Measurements from ENCODE around the gene ARHGAP26.

The ARHGAP26 gene

GRCh38 chr5:143013176-143013891, 243.2 kb downstream of the ARHGAP26 start:
- DNase-seq (no peak), ATAC-seq (no peak)

GRCh38 chr5:143014017-143014651, 244.0 kb downstream of the ARHGAP26 start:
- ATAC-seq = no peak
- peak; percentile 67 for DNase-seq

GRCh38 chr5:143016777-143017516, 246.8 kb downstream of the ARHGAP26 start:
- ATAC-seq (no peak), DNase-seq (peak; percentile 68)

GRCh38 chr5:143017541-143017940, 247.4 kb downstream of the ARHGAP26 start:
- no peak for DNase-seq
- ATAC-seq = no peak

- no peak for ATAC-seq
- DNase-seq = no peak
Measured at GRCh38 chr5:143017992-143018391, 247.8 kb downstream of the ARHGAP26 start.

GRCh38 chr5:143019157-143019556, 249.0 kb downstream of the ARHGAP26 start:
- no peak for ATAC-seq
- no peak for DNase-seq

GRCh38 chr5:143019614-143020515, 249.7 kb downstream of the ARHGAP26 start:
- no peak for DNase-seq

GRCh38 chr5:143021595-143021994, 251.4 kb downstream of the ARHGAP26 start:
- ATAC-seq (no peak), DNase-seq (no peak)

More at GRCh38 chr5:143019614-143020515, 249.7 kb downstream of the ARHGAP26 start:
- peak; percentile 59 for ATAC-seq

- DNase-seq (peak; percentile 52), ATAC-seq (peak; percentile 82)
Measured at GRCh38 chr5:143023411-143024096, 253.4 kb downstream of the ARHGAP26 start.

GRCh38 chr5:143024228-143024920, 254.2 kb downstream of the ARHGAP26 start:
- no peak for DNase-seq
- ATAC-seq = no peak

- DNase-seq = no peak
- no peak for ATAC-seq
Measured at GRCh38 chr5:143025376-143025775, 255.2 kb downstream of the ARHGAP26 start.

GRCh38 chr5:143025971-143026370, 255.8 kb downstream of the ARHGAP26 start:
- ATAC-seq = no peak

GRCh38 chr5:143026380-143026779, 256.2 kb downstream of the ARHGAP26 start:
- DNase-seq = no peak
- ATAC-seq = no peak

More at GRCh38 chr5:143025971-143026370, 255.8 kb downstream of the ARHGAP26 start:
- DNase-seq = no peak

GRCh38 chr5:143029293-143029692, 259.1 kb downstream of the ARHGAP26 start:
- DNase-seq (no peak), ATAC-seq (peak; percentile 24)

- no peak for DNase-seq
- peak; percentile 77 for ATAC-seq
Measured at GRCh38 chr5:143030349-143030748, 260.2 kb downstream of the ARHGAP26 start.

GRCh38 chr5:143031781-143032580, 261.8 kb downstream of the ARHGAP26 start:
- ATAC-seq (no peak), DNase-seq (no peak)

GRCh38 chr5:143032581-143032836, 262.3 kb downstream of the ARHGAP26 start:
- ATAC-seq (no peak), DNase-seq (no peak)

GRCh38 chr5:143033535-143034250, 263.5 kb downstream of the ARHGAP26 start:
- ATAC-seq (no peak), DNase-seq (no peak)

- ATAC-seq (peak; percentile 80), DNase-seq (peak; percentile 37)
Measured at GRCh38 chr5:143036146-143036927, 266.2 kb downstream of the ARHGAP26 start.

All from stimulated activated naive CD8-positive, alpha-beta T cell treated with anti-CD3 and anti-CD28 coated beads, Interleukin-15, Interleukin-2, amounts not matched to agents 100 U/mL and 50 U/mL, for 24 hours (primary cell).